HG02623 (cell line): Measurements from ENCODE around the gene GBX2.

Experiments used
- ATAC-seq: cut with Tn5 transposase; IDR thresholded peaks from one replicate; pipeline ENCODE4 v1.9.1; 2021; ENCODE audit warnings: moderate library complexity; ENCODE audit not compliant: unreplicated experiment

Gene GBX2

GRCh38 chr2:236169741-236170589 is 1.8 kb upstream of the GBX2 start:
- ATAC-seq = no peak

GRCh38 chr2:236169151-236169721 is 1.1 kb upstream of the GBX2 start:
- ATAC-seq = no peak

- ATAC-seq = no peak
Measured at GRCh38 chr2:236167297-236168109, 683 bp downstream of the GBX2 start.

GRCh38 chr2:236166796-236167296 is 1.3 kb downstream of the GBX2 start:
- ATAC-seq = no peak

- no peak for ATAC-seq
Measured at GRCh38 chr2:236165842-236166795, 2.1 kb downstream of the GBX2 start.

GRCh38 chr2:236164925-236165841 is 3.0 kb downstream of the GBX2 start:
- ATAC-seq = no peak

GRCh38 chr2:236164201-236164924 is 3.8 kb downstream of the GBX2 start:
- no peak for ATAC-seq

GRCh38 chr2:236163471-236164200 is 4.5 kb downstream of the GBX2 start:
- no peak for ATAC-seq

GRCh38 chr2:236162882-236163470 is 5.2 kb downstream of the GBX2 start:
- no peak for ATAC-seq

- no peak for ATAC-seq
Measured at GRCh38 chr2:236162031-236162845, 5.9 kb downstream of the GBX2 start.

- no peak for ATAC-seq
Measured at GRCh38 chr2:236161531-236161930, 6.7 kb downstream of the GBX2 start.

GRCh38 chr2:236161082-236161462 is 7.1 kb downstream of the GBX2 start:
- no peak for ATAC-seq

- ATAC-seq = no peak
Measured at GRCh38 chr2:236160366-236161081, 7.7 kb downstream of the GBX2 start.

GRCh38 chr2:236159778-236160170 is 8.4 kb downstream of the GBX2 start:
- no peak for ATAC-seq

- no peak for ATAC-seq
Measured at GRCh38 chr2:236158969-236159777, 9.0 kb downstream of the GBX2 start.
